GM18517 (cell line): ENCODE measurements around the gene ZMIZ2.
A peak's percentile ranks its signal among the peaks of the same experiment; 100 is the strongest.
"Not testable (repeated sequence)": the region's sequence is repeated elsewhere in the genome, so short reads cannot be mapped to it uniquely, and the experiment has no call there.

Experiments used
- ATAC-seq: cut with Tn5 transposase; IDR thresholded peaks from one replicate; pipeline ENCODE4 v1.9.1; 2021; ENCODE audit warnings: mild to moderate bottlenecking, moderate library complexity; ENCODE audit not compliant: unreplicated experiment

Gene ZMIZ2

GRCh38 chr7:44768628-44769371 lies 20.2 kb downstream of the ZMIZ2 start:
- ATAC-seq: no peak

DNA sequence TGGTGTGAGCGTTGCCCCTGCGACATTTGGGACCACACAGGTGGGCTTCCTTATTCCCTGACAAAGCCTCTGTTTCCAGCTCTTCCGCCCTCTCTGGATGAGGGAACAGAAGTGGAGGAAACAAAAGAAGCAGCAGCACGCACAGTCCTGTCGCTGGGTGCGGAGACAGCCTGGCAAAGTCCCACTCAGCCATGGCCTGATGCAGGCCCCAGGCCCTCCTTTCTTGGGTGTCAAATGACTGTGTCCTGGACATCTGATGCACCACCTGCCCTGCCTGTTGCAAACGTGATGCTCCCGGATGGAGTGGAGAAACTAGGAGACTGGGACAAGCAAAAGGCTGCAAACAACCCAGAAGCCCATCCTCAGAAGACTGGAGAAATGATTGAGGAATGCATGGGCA lies 20.7 kb downstream of the ZMIZ2 start:
- no peak for ATAC-seq

GRCh38 chr7:44769776-44770294 lies 21.2 kb downstream of the ZMIZ2 start:
- ATAC-seq: peak; percentile 83

DNA sequence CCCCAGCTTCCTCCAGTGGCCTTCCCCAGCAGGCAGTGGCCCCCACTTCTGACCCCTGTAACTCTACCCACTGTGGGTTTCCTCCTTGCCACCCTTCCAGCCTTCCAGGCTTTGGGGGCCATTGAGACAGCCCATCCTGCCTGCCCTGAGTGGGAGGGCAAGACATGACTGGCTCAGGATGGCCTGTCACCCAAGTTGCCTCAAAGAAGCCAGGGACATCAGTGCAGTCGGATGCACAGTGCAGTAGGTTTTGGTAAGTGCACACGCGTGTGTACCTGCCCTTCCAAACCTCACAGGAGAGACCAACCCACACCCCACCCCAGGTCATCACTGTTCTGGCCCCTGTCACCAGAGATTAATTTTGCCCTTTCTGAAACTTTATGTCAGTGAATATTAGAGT lies 22.7 kb downstream of the ZMIZ2 start:
- ATAC-seq: no peak

GRCh38 chr7:44772440-44772839 lies 23.8 kb downstream of the ZMIZ2 start:
- ATAC-seq: no peak

- ATAC-seq: no peak
These were observed 24.2 kb downstream of the ZMIZ2 start for GRCh38 chr7:44772867-44773266.

- ATAC-seq: not testable (repeated sequence)
These were observed 25.8 kb downstream of the ZMIZ2 start for GRCh38 chr7:44774486-44774885.

- ATAC-seq: no peak
These were observed 26.9 kb downstream of the ZMIZ2 start for GRCh38 chr7:44775383-44776107.

GRCh38 chr7:44776211-44776610 lies 27.6 kb downstream of the ZMIZ2 start:
- ATAC-seq: no peak

DNA sequence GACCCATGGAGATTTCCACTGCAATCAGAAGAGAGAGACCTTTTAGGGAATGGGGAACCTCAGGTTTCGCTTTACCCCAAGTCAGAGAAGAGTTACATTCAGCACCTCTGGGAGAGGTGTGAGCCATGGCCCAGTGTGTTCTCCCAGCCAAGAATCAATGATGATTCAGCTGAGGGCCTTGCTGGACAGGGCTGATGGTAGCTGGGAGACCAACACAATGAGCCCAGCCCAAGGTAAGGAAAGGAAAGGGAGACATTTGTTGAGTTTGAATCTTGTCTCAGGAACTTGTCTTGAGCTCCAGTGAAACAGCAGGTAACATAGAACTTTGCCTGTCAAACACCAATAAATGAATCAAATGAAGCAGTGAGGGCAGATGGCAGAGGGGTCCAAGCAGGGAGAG lies 33.8 kb downstream of the ZMIZ2 start:
- no peak for ATAC-seq

DNA sequence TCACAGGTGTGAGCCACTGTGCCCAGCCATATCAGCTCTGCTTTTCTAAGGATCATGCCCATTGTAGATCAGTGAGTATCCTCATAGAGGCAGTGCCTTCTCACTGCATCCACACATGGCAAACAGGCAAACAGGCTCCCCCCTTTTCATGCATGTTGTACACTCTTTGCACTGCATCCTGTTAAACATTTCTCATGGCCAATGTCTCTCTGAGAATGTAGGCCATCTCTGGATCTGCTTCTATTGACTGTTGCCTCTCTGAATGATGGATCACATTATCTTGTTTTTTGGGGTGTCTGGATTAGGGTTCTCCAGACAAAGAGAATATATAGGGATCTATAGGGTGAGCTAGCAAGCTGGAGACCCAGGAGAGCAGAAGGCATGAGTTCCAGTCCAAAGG lies 34.8 kb downstream of the ZMIZ2 start:
- ATAC-seq: no peak

DNA sequence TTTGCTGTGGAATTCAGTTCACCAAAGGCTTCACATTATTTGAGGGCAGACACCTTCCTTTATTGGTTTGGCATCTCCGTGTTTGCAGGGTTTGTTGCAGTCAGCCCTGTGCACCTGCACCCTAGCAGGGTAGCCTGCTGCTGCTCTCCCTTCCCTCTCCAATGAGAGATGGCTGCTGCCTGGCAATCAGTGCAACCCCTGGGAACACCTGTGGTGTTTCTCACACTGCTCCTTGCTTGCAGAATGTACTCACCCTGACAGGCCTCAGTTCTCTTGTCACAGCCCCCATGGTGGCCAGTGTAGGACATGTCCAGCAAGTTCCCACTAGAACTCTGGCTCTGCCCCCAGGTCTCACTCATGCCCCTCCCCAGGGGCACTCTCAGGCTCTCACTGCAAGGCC lies 35.7 kb downstream of the ZMIZ2 start:
- no peak for ATAC-seq

- ATAC-seq: not testable (repeated sequence)
These were observed 36.6 kb downstream of the ZMIZ2 start for GRCh38 chr7:44785218-44785617.

GRCh38 chr7:44787041-44787440 lies 38.4 kb downstream of the ZMIZ2 start:
- ATAC-seq: no peak

- no peak for ATAC-seq
These were observed 39.1 kb downstream of the ZMIZ2 start for GRCh38 chr7:44787762-44788161.

GRCh38 chr7:44789990-44790389 lies 41.3 kb downstream of the ZMIZ2 start:
- no peak for ATAC-seq

DNA sequence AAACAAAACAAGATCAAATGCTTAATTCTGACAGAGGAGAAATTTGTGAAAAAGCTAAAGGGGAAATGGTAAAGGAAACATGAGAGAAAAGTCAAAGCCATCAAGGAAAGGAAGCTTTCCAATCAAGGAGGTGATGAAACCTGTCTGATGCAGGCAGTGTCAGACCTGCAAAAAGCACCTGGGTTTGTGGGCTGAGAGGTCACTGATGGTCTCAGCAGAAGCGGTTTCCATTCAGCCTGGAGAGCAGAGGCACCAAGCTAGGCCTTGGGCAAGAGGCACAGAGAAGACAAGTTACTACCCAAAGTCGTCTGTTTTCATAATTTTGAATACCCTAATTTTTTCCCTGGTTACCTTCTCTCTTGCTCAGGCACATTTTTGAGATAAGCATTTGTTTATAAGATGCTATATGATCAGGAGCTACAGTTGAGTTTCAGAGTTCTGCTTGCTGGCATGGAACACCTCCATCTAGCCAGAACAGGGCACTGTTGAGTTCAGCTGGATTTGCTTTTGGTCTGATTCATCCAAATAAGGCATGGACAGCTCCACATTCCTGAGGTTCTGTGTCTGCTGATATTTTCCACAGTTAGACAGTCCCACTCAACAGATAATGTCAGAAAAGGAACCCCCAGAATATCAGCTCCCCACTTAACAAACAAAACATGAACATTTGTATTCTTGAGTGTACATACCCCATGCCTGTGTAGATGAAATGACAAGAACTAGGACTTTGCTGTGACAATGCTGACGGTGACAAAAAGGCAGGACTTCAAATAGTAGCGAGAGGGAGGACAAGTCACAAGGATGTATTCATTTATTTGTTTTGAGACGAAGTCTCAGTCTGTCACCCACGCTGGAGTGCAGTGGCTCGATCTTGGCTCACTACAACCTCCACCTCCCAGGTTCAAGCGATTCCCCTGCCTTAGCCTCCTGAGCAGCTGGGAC lies 42.9 kb downstream of the ZMIZ2 start:
- no peak for ATAC-seq

GRCh38 chr7:44793919-44794318 lies 45.3 kb downstream of the ZMIZ2 start:
- ATAC-seq: no peak

DNA sequence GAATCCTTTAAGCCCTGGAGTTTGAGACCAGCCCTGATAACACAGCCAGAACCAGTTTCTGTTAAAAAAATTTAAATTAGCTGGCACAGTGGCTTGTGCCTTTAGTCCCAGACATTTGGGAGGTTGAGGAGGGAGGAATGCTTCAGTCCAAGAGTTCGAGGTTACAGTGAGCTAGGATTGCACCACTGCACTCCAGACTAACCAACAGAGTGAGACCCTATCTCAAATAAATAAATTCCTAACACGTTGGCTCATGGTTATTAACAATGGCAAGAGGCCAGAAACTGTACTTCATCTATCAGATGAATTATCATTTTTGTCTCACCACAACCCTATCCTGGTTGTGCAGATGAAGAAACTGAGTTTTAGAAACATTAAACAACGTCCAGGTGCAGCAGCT lies 45.7 kb downstream of the ZMIZ2 start:
- no peak for ATAC-seq

- ATAC-seq: peak; percentile 18
These were observed 47.4 kb downstream of the ZMIZ2 start for GRCh38 chr7:44796034-44796503.
